Body of pancreas (tissue), 4 donors: ENCODE measurements around the gene GLG1. TPM values are rescaled to one million over a fixed set of nuclear protein-coding genes. Genes with fewer than 3 reads are reported as not detected.
A peak's percentile ranks its signal among the peaks of the same experiment; 100 is the strongest.

Experiments used
- ATAC-seq: fragments of 150-250 bp; one replicate; pipeline ENCODE4 v1.9.1; 2016
- DNase-seq, 4 donors: peaks; one replicate each; pipeline ENCODE4 v3.0.0-alpha.2; 2019
- H3K27ac ChIP-seq, 4 donors: fragments of 200-600 bp; sonication (generic); 1 replicate in 3 of 4; 2 replicates in 1 of 4; pipeline versions ENCODE4 v1.5.1 to v1.6.1; 2016 to 2019; ENCODE audit warnings: mild to moderate bottlenecking in 1 of 4, mixed read lengths in 1 of 4, moderate library complexity in 1 of 4
- H3K27me3 ChIP-seq, 2 donors: fragments of 200-600 bp; sonication (generic); one replicate each; pipeline ENCODE4 v1.6.0; 2016; ENCODE audit warnings: mild to moderate bottlenecking in 1 of 2
- H3K36me3 ChIP-seq, 2 donors: fragments of 200-600 bp; sonication (generic); replicated peaks in 1 of 2; 2 replicates each; pipeline ENCODE4 v1.5.1; 2016; ENCODE audit warnings: low read depth in 2 of 2; ENCODE audit not compliant: insufficient read depth in 1 of 2
- H3K4me1 ChIP-seq: fragments of 200-600 bp; sonication (generic); one replicate; pipeline ENCODE4 v1.6.0; 2016
- H3K4me3 ChIP-seq, 2 donors: fragments of 200-600 bp; sonication (generic); 1 replicate in 1 of 2; 2 replicates in 1 of 2; pipeline ENCODE4 v1.5.1; 2016 to 2019
- H3K9me3 ChIP-seq, 3 donors: fragments of 200-600 bp; sonication (generic); 1 replicate in 2 of 3; 2 replicates in 1 of 3; pipeline ENCODE4 v1.5.1; 2016
- CTCF ChIP-seq, 7 experiments: fragments of 450-650 bp in 4 of 7; fragments of 200-600 bp in 3 of 7; sonication (generic) in 3 of 7; IDR thresholded peaks; one replicate each; pipeline ENCODE4 v1.5.1; 2016 to 2019; ENCODE audit warnings: antibody characterized with exemption in 7 of 7
- POLR2A ChIP-seq, 3 donors: fragments of 450-650 bp; IDR thresholded peaks; one replicate each; pipeline ENCODE4 v1.6.1; 2016; ENCODE audit warnings: antibody characterized with exemption in 3 of 3, mild to moderate bottlenecking in 2 of 3
- WGBS, 2 donors: methylation state at CpG; one replicate each; pipeline ENCODE4 v1.1.5; 2017; 5-methylcytosine and 5-hydroxymethylcytosine counted together
- intact Hi-C: fragments of 100-400 bp; cut with DNase I; formaldehyde crosslinking; loops from one replicate; pipeline ENCODE4 v1.15.1; 2023
- total RNA-seq, 2 donors: library from RNA; depleted of rRNA; stranded (reverse); fragments of >200 nt; gene quantifications; one replicate each; pipeline ENCODE4 v1.1.0, GENCODE V29; 2016

GLG1 gene
- total RNA-seq, 2 donors from 2014 or later = 103 to 144 TPM

- DNase-seq = no peak
- Histone ChIP-seq H3K4me3 (no peak overlapping the region), H3K36me3 (peaks cover 0 to 2% of the 10 kb centered on the region in 2 donors), H3K9me3 (no peaks in the 10 kb centered on the region), H3K4me1 (peaks cover 12% of the 10 kb centered on the region), H3K27ac (peak overlapping the region in 1 of 4 donors; percentile 12), H3K27me3 (no peaks in the 10 kb centered on the region)
- intact Hi-C loops = no loop called here
- 58 to 72% methylated on average over 3 of the region's 3 CpGs for WGBS, 2 donors
- no peak for ATAC-seq
- no peak for TF ChIP-seq POLR2A (IDR thresholded peaks at IDR 0.05)
- TF ChIP-seq CTCF (IDR thresholded peaks at IDR 0.05) = no peak
Measured at GRCh38 chr16:74500907-74501306, 106.0 kb downstream of the GLG1 start.

GRCh38 chr16:74499114-74499513 is 107.8 kb downstream of the GLG1 start:
- Histone ChIP-seq H3K4me1 (peaks cover 12% of the 10 kb centered on the region), H3K36me3 (peaks cover 2 to 4% of the 10 kb centered on the region in 2 donors), H3K27me3 (no peaks in the 10 kb centered on the region), H3K27ac (no peak overlapping the region), H3K4me3 (no peak overlapping the region), H3K9me3 (no peaks in the 10 kb centered on the region)
- ATAC-seq = no peak
- no peak for TF ChIP-seq CTCF (IDR thresholded peaks at IDR 0.05)
- DNase-seq = no peak
- intact Hi-C loops = no loop called here

- peaks cover 12% of the 10 kb centered on the region for H3K4me1 ChIP-seq
- ATAC-seq = no peak
- 81 to 88% methylated on average over 3 of the region's 3 CpGs for WGBS, 2 donors
- DNase-seq = no peak
- H3K36me3 ChIP-seq = peaks cover 4 to 5% of the 10 kb centered on the region in 2 donors
- no peak overlapping the region for H3K27ac ChIP-seq
- no peaks in the 10 kb centered on the region for H3K9me3 ChIP-seq
- no peaks in the 10 kb centered on the region for H3K27me3 ChIP-seq
- no peak for TF ChIP-seq POLR2A (IDR thresholded peaks at IDR 0.05)
- no peak overlapping the region for H3K4me3 ChIP-seq
- intact Hi-C loops = no loop called here
Measured at GRCh38 chr16:74497761-74498160, 109.2 kb downstream of the GLG1 start.

GRCh38 chr16:74496054-74496453 is 110.9 kb downstream of the GLG1 start:
- no peak overlapping the region for H3K27ac ChIP-seq
- peaks cover 4 to 8% of the 10 kb centered on the region in 2 donors for H3K36me3 ChIP-seq
- DNase-seq = no peak
- TF ChIP-seq CTCF (IDR thresholded peaks at IDR 0.05) = no peak
- no peak for TF ChIP-seq POLR2A (IDR thresholded peaks at IDR 0.05)
- 83 to 93% methylated on average over 3 of the region's 3 CpGs for WGBS, 2 donors
- no peaks in the 10 kb centered on the region for H3K9me3 ChIP-seq
- intact Hi-C loops = no loop called here
- no peaks in the 10 kb centered on the region for H3K4me1 ChIP-seq
- H3K27me3 ChIP-seq = no peaks in the 10 kb centered on the region
- ATAC-seq = no peak
- H3K4me3 ChIP-seq = no peak overlapping the region

GRCh38 chr16:74492976-74493375 is 113.9 kb downstream of the GLG1 start:
- 93 to 97% methylated on average over 10 of the region's 10 CpGs for WGBS, 2 donors
- Histone ChIP-seq H3K27ac (no peak overlapping the region), H3K9me3 (no peaks in the 10 kb centered on the region), H3K4me3 (no peak overlapping the region), H3K36me3 (peaks cover 4 to 16% of the 10 kb centered on the region in 2 donors), H3K4me1 (no peaks in the 10 kb centered on the region), H3K27me3 (no peaks in the 10 kb centered on the region)
- intact Hi-C loops = no loop called here
- TF ChIP-seq POLR2A (IDR thresholded peaks at IDR 0.05) = no peak
- no peak for TF ChIP-seq CTCF (IDR thresholded peaks at IDR 0.05)
- ATAC-seq (no peak), DNase-seq (no peak)
